H1 (cell line): Measurements from ENCODE around the gene PEX26. TPM values are rescaled to one million over a fixed set of nuclear protein-coding genes. Genes with fewer than 3 reads are reported as not detected.

Experiments
- CTCF ChIA-PET: fragments of 300-600 bp; sonication (Branson Sonifier 250); formaldehyde crosslinking; loops from one replicate; lab custom pipeline; 2021; ENCODE audit not compliant: partially characterized antibody; lab: Charles Lee
- POLR2A ChIA-PET: fragments of 300-600 bp; sonication (Branson Sonifier 250); formaldehyde crosslinking; loops from one replicate; lab custom pipeline; 2021; ENCODE audit warnings: inconsistent platforms; ENCODE audit not compliant: partially characterized antibody; lab: Charles Lee
- DNase-seq, 2 experiments: peaks; one replicate each; pipeline versions ENCODE4 v3.0.0 to v3.0.0-alpha.2; 2010 to 2022; ENCODE audit warnings: low spot score in 2 of 2, low read depth in 1 of 2, mixed read lengths in 1 of 2
- FAIRE-seq: peaks from 2 replicates; lab custom pipeline; 2011; peaks lifted over from hg19 to GRCh38; lab: Jason Lieb, UNC
- H2AFZ ChIP-seq: 2 replicates; pipeline ENCODE4 v1.8.1; 2012; ENCODE audit warnings: low read length, inconsistent platforms
- H2AK5ac ChIP-seq: 2 replicates; pipeline ENCODE4 v1.6.1; 2013; ENCODE audit warnings: low read depth, low read length
- H2BK120ac ChIP-seq: replicated peaks from 2 replicates; pipeline ENCODE3; 2013; ENCODE audit warnings: low read depth, low read length, inconsistent platforms
- H2BK12ac ChIP-seq: 2 replicates; pipeline ENCODE4 v1.6.1; 2013; ENCODE audit warnings: low read depth, low read length
- H2BK15ac ChIP-seq: 2 replicates; pipeline ENCODE4 v1.6.1; 2013; ENCODE audit warnings: low read length
- H2BK20ac ChIP-seq: 2 replicates; pipeline ENCODE4 v1.6.1; 2013; ENCODE audit warnings: low read length
- H2BK5ac ChIP-seq: 2 replicates; pipeline ENCODE4 v1.6.1; 2013; ENCODE audit warnings: low read depth, low read length
- H3K14ac ChIP-seq: 2 replicates; pipeline ENCODE4 v1.6.1; 2013; ENCODE audit warnings: inconsistent platforms; ENCODE audit not compliant: insufficient read length
- H3K18ac ChIP-seq: 2 replicates; pipeline ENCODE4 v1.6.1; 2013; ENCODE audit warnings: low read length; ENCODE audit errors: extremely low read depth
- H3K23ac ChIP-seq: 2 replicates; pipeline ENCODE4 v1.6.1; 2013; ENCODE audit warnings: inconsistent platforms; ENCODE audit not compliant: insufficient read length
- H3K23me2 ChIP-seq: 2 replicates; pipeline ENCODE4 v1.6.1; 2013; ENCODE audit warnings: low read depth, low read length
- H3K27ac ChIP-seq: 2 replicates; pipeline ENCODE4 v1.6.1; 2011; ENCODE audit warnings: low read depth, low read length, inconsistent platforms
- H3K27me3 ChIP-seq, 4 experiments: replicated peaks in 1 of 4; 1 replicate in 1 of 4; 2 replicates in 3 of 4; pipeline versions ENCODE4 v1.6.1 to v1.8.1; 2011 to 2013; ENCODE audit warnings: low read length in 3 of 4, mild to moderate bottlenecking in 3 of 4, inconsistent platforms in 2 of 4, mixed read lengths in 2 of 4, moderate library complexity in 1 of 4; ENCODE audit not compliant: control insufficient read depth in 3 of 4, insufficient read depth in 3 of 4; ENCODE audit errors: extremely low read depth in 1 of 4
- H3K36me3 ChIP-seq, 4 experiments: 2 replicates each; pipeline versions ENCODE4 v1.6.1 to v1.8.1; 2011 to 2013; ENCODE audit warnings: mild to moderate bottlenecking in 4 of 4, low read length in 3 of 4, moderate library complexity in 2 of 4, control low read depth in 1 of 4, inconsistent platforms in 1 of 4; ENCODE audit not compliant: insufficient read depth in 4 of 4, control insufficient read depth in 2 of 4
- H3K4ac ChIP-seq: replicated peaks from 2 replicates; pipeline ENCODE3; 2013; ENCODE audit warnings: low read length, low read depth, mixed read lengths, inconsistent platforms; ENCODE audit not compliant: insufficient read length
- H3K4me1 ChIP-seq, 4 experiments: replicated peaks in 1 of 4; 1 replicate in 1 of 4; 2 replicates in 3 of 4; pipeline versions ENCODE4 v1.6.1 to v1.8.1; 2011 to 2013; ENCODE audit warnings: low read length in 3 of 4, inconsistent platforms in 2 of 4, mixed read lengths in 1 of 4; ENCODE audit not compliant: insufficient read depth in 4 of 4, control insufficient read depth in 3 of 4
- H3K4me2 ChIP-seq, 2 experiments: 2 replicates each; pipeline versions ENCODE4 v1.6.1 to v1.8.1; 2011 to 2013; ENCODE audit warnings: low read depth in 2 of 2, low read length in 2 of 2, control low read depth in 1 of 2, inconsistent platforms in 1 of 2, mild to moderate bottlenecking in 1 of 2; ENCODE audit not compliant: insufficient read depth in 1 of 2
- H3K4me3 ChIP-seq, 4 experiments: fragments of 200-600, 300-600 bp in 1 of 4; sonication (generic), shearing (Covaris generic), sonication (Bioruptor Twin) in 1 of 4; 2 replicates each; pipeline versions ENCODE4 v1.5.1 to v1.8.1; 2011 to 2016; ENCODE audit warnings: low read length in 4 of 4, low read depth in 3 of 4, control low read depth in 2 of 4, inconsistent platforms in 2 of 4, mild to moderate bottlenecking in 2 of 4, mixed read lengths in 1 of 4, moderate library complexity in 1 of 4; ENCODE audit not compliant: insufficient read depth in 2 of 4; ENCODE audit errors: extremely low read depth in 1 of 4
- H3K56ac ChIP-seq: replicated peaks from 2 replicates; pipeline ENCODE3; 2013; ENCODE audit warnings: low read depth, mild to moderate bottlenecking, mixed read lengths, low read length, inconsistent platforms; ENCODE audit not compliant: insufficient read length
- H3K79me1 ChIP-seq: 2 replicates; pipeline ENCODE4 v1.6.1; 2013; ENCODE audit warnings: low read depth, low read length, control low read depth
- H3K79me2 ChIP-seq, 2 experiments: 2 replicates each; pipeline versions ENCODE4 v1.6.1 to v1.8.1; 2012 to 2013; ENCODE audit warnings: low read length in 2 of 2, mild to moderate bottlenecking in 2 of 2, inconsistent platforms in 1 of 2; ENCODE audit not compliant: insufficient read depth in 2 of 2, control insufficient read depth in 1 of 2
- H3K9ac ChIP-seq, 4 experiments: replicated peaks in 1 of 4; 1 replicate in 1 of 4; 2 replicates in 3 of 4; pipeline versions ENCODE4 v1.6.1 to v1.8.1; 2011 to 2013; ENCODE audit warnings: low read depth in 3 of 4, low read length in 3 of 4, control low read depth in 2 of 4, mild to moderate bottlenecking in 2 of 4, moderate library complexity in 2 of 4, inconsistent platforms in 1 of 4; ENCODE audit errors: extremely low read depth in 1 of 4
- H3K9me3 ChIP-seq, 2 experiments: 2 replicates each; pipeline versions ENCODE4 v1.6.1 to v1.8.1; 2012 to 2013; ENCODE audit warnings: mild to moderate bottlenecking in 2 of 2, moderate library complexity in 2 of 2, control low read depth in 1 of 2, inconsistent platforms in 1 of 2, low read depth in 1 of 2, low read length in 1 of 2, mixed read lengths in 1 of 2; ENCODE audit not compliant: insufficient read depth in 2 of 2
- H4K20me1 ChIP-seq, 2 experiments: replicated peaks in 1 of 2; 2 replicates each; pipeline versions ENCODE3 to v1.8.1; 2011 to 2013; ENCODE audit warnings: inconsistent platforms in 2 of 2, low read length in 2 of 2, mild to moderate bottlenecking in 1 of 2; ENCODE audit not compliant: insufficient read depth in 2 of 2, control insufficient read depth in 1 of 2
- H4K5ac ChIP-seq: 2 replicates; pipeline ENCODE4 v1.6.1; 2013; ENCODE audit warnings: low read length, low read depth, mixed read lengths, inconsistent platforms; ENCODE audit not compliant: insufficient read length
- H4K8ac ChIP-seq: 2 replicates; pipeline ENCODE4 v1.8.0; 2013; ENCODE audit warnings: mild to moderate bottlenecking, moderate library complexity, low read length, inconsistent platforms; ENCODE audit not compliant: insufficient read depth; ENCODE audit errors: extremely low read depth
- H4K91ac ChIP-seq: replicated peaks from 2 replicates; pipeline ENCODE3; 2013; ENCODE audit warnings: low read length, mixed read lengths, inconsistent platforms; ENCODE audit not compliant: insufficient read length
- CBX5 ChIP-seq: fragments of 300-800, 300-1000 bp; sonication (generic); IDR thresholded peaks from 2 replicates; pipeline ENCODE4 v1.7.1; 2016; ENCODE audit warnings: antibody characterized with exemption, low read length, low read depth
- CHD2 ChIP-seq: IDR thresholded peaks from 2 replicates; pipeline ENCODE4 v1.6.1; 2012; ENCODE audit warnings: low read length, improper control_type of control experiment
- HDAC2 ChIP-seq, 2 experiments: fragments of 300-600 bp in 1 of 2; sonication (generic) in 1 of 2; IDR thresholded peaks; 2 replicates each; pipeline ENCODE4 v1.6.1; 2011 to 2012; ENCODE audit warnings: low read depth in 2 of 2, low read length in 2 of 2, mild to moderate bottlenecking in 2 of 2, moderate library complexity in 2 of 2, borderline replicate concordance in 1 of 2, inconsistent platforms in 1 of 2
- RNF2 ChIP-seq: fragments of 200-900, 300-1000 bp; sonication (generic); IDR thresholded peaks from 2 replicates; pipeline ENCODE4 v1.7.1; 2016; ENCODE audit warnings: borderline replicate concordance, low read depth, mild to moderate bottlenecking, antibody characterized with exemption, low read length; ENCODE audit not compliant: poor library complexity, severe bottlenecking; ENCODE audit errors: missing control alignments
- TAF7 ChIP-seq: optimal IDR thresholded peaks from 2 replicates; pipeline ENCODE3; 2011; ENCODE audit warnings: low read depth, mild to moderate bottlenecking, inconsistent platforms, low read length, moderate library complexity, borderline replicate concordance
- WGBS, 2 experiments: shearing (Covaris generic) in 1 of 2; methylation state at CpG; one replicate each; pipeline versions ENCODE4 v1.1.6 to v1.1.7; 2013 to 2015; ENCODE audit warnings: low lambda C conversion rate in 2 of 2, mixed read lengths in 2 of 2, inconsistent platforms in 1 of 2, low coverage in 1 of 2, missing lambda C conversion rate in 1 of 2; ENCODE audit not compliant: insufficient replicate concordance in 2 of 2, insufficient coverage in 1 of 2, insufficient read length in 1 of 2; ENCODE audit errors: extremely low coverage in 1 of 2, missing lambda C conversion rate in 1 of 2; 5-methylcytosine and 5-hydroxymethylcytosine counted together
- polyA plus RNA-seq, 7 experiments: library from polyadenylated mRNA; depleted of rRNA in 3 of 7; stranded (reverse) in 5 of 7; unstranded in 2 of 7; fragments of >200 nt in 5 of 7; fragments of 200-250 nt in 2 of 7; gene quantifications; 1 replicate in 5 of 7; 2 replicates in 1 of 7; 4 replicates in 1 of 7; pipeline versions ENCODE4 v1.2.1 to v1.2.3, GENCODE V29; 2011 to 2013; ENCODE audit warnings: missing spikeins in 2 of 7, mixed read lengths in 2 of 7
- total RNA-seq: library from RNA; stranded (reverse); fragmentation: NEBNext Ultra II Directional; extraction: Animal tissue kit (Norgen Biotek cat#: 25700); gene quantifications from 2 replicates; pipeline ENCODE4 v1.2.1, GENCODE V29; 2021

The PEX26 gene
- total and polyA plus RNA-seq, 2 of the 8 experiments (the other 6 are each of a cell fraction or from before 2014, with no cell fraction given) = 33.1 to 49.0 TPM

- Histone ChIP-seq H4K91ac (no peak overlapping the region), H3K27me3 (peaks cover 0 to 2% (median 0%) of the 10 kb centered on the region in 4 experiments; a peak in 2 of 7 replicates), H3K27ac (no peak overlapping the region), H2BK20ac (no peak overlapping the region), H2BK12ac (no peak overlapping the region), H3K36me3 (no peaks in the 10 kb centered on the region), H3K4ac (no peak overlapping the region), H3K18ac (no peak overlapping the region), H3K14ac (no peak overlapping the region), H4K8ac (no peak overlapping the region), H4K20me1 (no peaks in the 10 kb centered on the region), H2BK15ac (no peak overlapping the region), H3K4me3 (no peak overlapping the region), H4K5ac (no peak overlapping the region), H2AFZ (no peak overlapping the region), H3K79me2 (no peaks in the 10 kb centered on the region), H2BK120ac (no peak overlapping the region), H3K9me3 (no peaks in the 10 kb centered on the region), H3K79me1 (no peaks in the 10 kb centered on the region), H3K4me1 (peaks cover 0 to 3% (median 0%) of the 10 kb centered on the region in 4 experiments; a peak in 2 of 7 replicates), H2BK5ac (no peak overlapping the region), H2AK5ac (no peak overlapping the region), H3K4me2 (no peak overlapping the region), H3K23ac (no peak overlapping the region), H3K23me2 (no peaks in the 10 kb centered on the region), H3K56ac (no peak overlapping the region), H3K9ac (no peak overlapping the region)
- DNase-seq = no peak
- FAIRE-seq = no peak
- ChIA-PET CTCF (interaction anchor here (0.7 to 8.0 kb wide), 8 partner anchors 11 to 278 kb away, joined by 3 to 70 read pairs (median 4); partner anchors contain the start of gene PEX26), POLR2A (interaction anchor here (1.0 to 1.2 kb wide), 2 partner anchors 13 to 15 kb away, joined by 3 to 5 read pairs; partner anchors contain the start of gene PEX26)
- 90% methylated on average over 7 of the region's 7 CpGs; no CpG with 5 or more reads in 1 of the 2 experiments for WGBS, 2 experiments
- TF ChIP-seq CBX5 (no peak), HDAC2 (IDR thresholded peaks at IDR 0.05; ENCODE audit: borderline replicate concordance in 1 of 2, low read depth in 2 of 2, low read length in 2 of 2) (no peak), CHD2 (no peak), RNF2 (no peak), TAF7 (no peak)
Measured at GRCh38 chr22:18063306-18063705, 14.5 kb upstream of the PEX26 start.
